Stimulated activated memory B cell treated with anti-CD40 and anti-IgM and Interleukin-4, amounts not matched to agents 10 μg/mL and 1 μg/mL and 100 μg/mL, for 72 hours (primary cell): ENCODE results near the gene AXIN1.
"Not testable (repeated sequence)": the region's sequence is repeated elsewhere in the genome, so short reads cannot be mapped to it uniquely, and the experiment has no call there.

Source experiments
- ATAC-seq: fragments of 150-1000 bp; cut with Tn5 transposase; 2 replicates; pipeline ENCODE4 v1.10.0; 2021
- H3K27ac Mint-ChIP-seq: one replicate; pipeline ENCODE4 v1.8.0; 2022; ENCODE audit warnings: mild to moderate bottlenecking, mixed read lengths
- H3K27me3 Mint-ChIP-seq: one replicate; pipeline ENCODE4 v1.8.0; 2022; ENCODE audit warnings: mixed read lengths
- H3K36me3 Mint-ChIP-seq: one replicate; pipeline ENCODE4 v1.8.0; 2022; ENCODE audit warnings: mixed read lengths
- H3K4me1 Mint-ChIP-seq: one replicate; pipeline ENCODE4 v1.8.0; 2022; ENCODE audit warnings: mixed read lengths
- H3K4me3 Mint-ChIP-seq: one replicate; pipeline ENCODE4 v1.8.0; 2022; ENCODE audit warnings: mild to moderate bottlenecking, moderate library complexity, mixed read lengths
- H3K9me3 Mint-ChIP-seq: one replicate; pipeline ENCODE4 v1.8.0; 2022; ENCODE audit warnings: mixed read lengths

The AXIN1 gene

GRCh38 chr16:387761-388666, 35.5 kb upstream of the AXIN1 start:
- not testable (repeated sequence) for H3K27ac Mint-ChIP-seq, H3K9me3 Mint-ChIP-seq, ATAC-seq, H3K36me3 Mint-ChIP-seq, H3K4me3 Mint-ChIP-seq, H3K27me3 Mint-ChIP-seq
- peaks cover 18% of the 10 kb centered on the region for H3K4me1 Mint-ChIP-seq

GRCh38 chr16:386641-387156, 34.2 kb upstream of the AXIN1 start:
- H3K4me1 Mint-ChIP-seq = peaks cover 23% of the 10 kb centered on the region
- H3K4me3 Mint-ChIP-seq = no peak overlapping the region
- no peaks in the 10 kb centered on the region for H3K27me3 Mint-ChIP-seq
- no peaks in the 10 kb centered on the region for H3K36me3 Mint-ChIP-seq
- H3K27ac Mint-ChIP-seq = peak overlapping the region; percentile 23
- no peak for ATAC-seq
- H3K9me3 Mint-ChIP-seq = no peaks in the 10 kb centered on the region

- Mint-ChIP-seq H3K27me3 (no peaks in the 10 kb centered on the region), H3K4me3 (peak overlapping the region; percentile 65), H3K27ac (peak overlapping the region; percentile 78), H3K36me3 (no peaks in the 10 kb centered on the region), H3K9me3 (no peaks in the 10 kb centered on the region), H3K4me1 (peaks cover 33% of the 10 kb centered on the region)
- peak; percentile 73 for ATAC-seq
These were observed 31.0 kb upstream of the AXIN1 start for GRCh38 chr16:383326-384051.

GRCh38 chr16:381789-382717, 29.5 kb upstream of the AXIN1 start, which contains the start of gene PGAP6:
Gene PGAP6 (minus strand): TSS chr16:381978. CDS start chr16:381821, 157 bp downstream.
- no peaks in the 10 kb centered on the region for H3K36me3 Mint-ChIP-seq
- peak within 1 kb of the TSS; percentile 78 for H3K27ac Mint-ChIP-seq
- no peaks in the 10 kb centered on the region for H3K9me3 Mint-ChIP-seq
- ATAC-seq = peak; percentile 82
- peaks cover 33% of the 10 kb centered on the region for H3K4me1 Mint-ChIP-seq
- H3K27me3 Mint-ChIP-seq = no peaks in the 10 kb centered on the region
- H3K4me3 Mint-ChIP-seq = peak within 1 kb of the TSS; percentile 75

GRCh38 chr16:381012-381788, 28.7 kb upstream of the AXIN1 start:
- Mint-ChIP-seq H3K36me3 (no peaks in the 10 kb centered on the region), H3K27ac (peak overlapping the region; percentile 32)
- ATAC-seq = peak; percentile 14

GRCh38 chr16:380762-381011, 28.2 kb upstream of the AXIN1 start:
- Mint-ChIP-seq H3K36me3 (no peaks in the 10 kb centered on the region), H3K9me3 (no peaks in the 10 kb centered on the region), H3K4me3 (peak overlapping the region; percentile 75), H3K4me1 (peaks cover 22% of the 10 kb centered on the region), H3K27ac (peak overlapping the region; percentile 32), H3K27me3 (no peaks in the 10 kb centered on the region)
- no peak for ATAC-seq

More at GRCh38 chr16:381012-381788, 28.7 kb upstream of the AXIN1 start:
- peak overlapping the region; percentile 75 for H3K4me3 Mint-ChIP-seq
- H3K4me1 Mint-ChIP-seq = peaks cover 26% of the 10 kb centered on the region
- no peaks in the 10 kb centered on the region for H3K9me3 Mint-ChIP-seq
- H3K27me3 Mint-ChIP-seq = no peaks in the 10 kb centered on the region

GRCh38 chr16:379961-380761, 27.6 kb upstream of the AXIN1 start:
- Mint-ChIP-seq H3K4me1 (peaks cover 22% of the 10 kb centered on the region), H3K9me3 (no peaks in the 10 kb centered on the region), H3K36me3 (no peaks in the 10 kb centered on the region), H3K4me3 (peak overlapping the region; percentile 58), H3K27ac (peak overlapping the region; percentile 32), H3K27me3 (no peaks in the 10 kb centered on the region)
- no peak for ATAC-seq

GRCh38 chr16:379183-379960, 26.8 kb upstream of the AXIN1 start:
- H3K27ac Mint-ChIP-seq = no peak overlapping the region
- no peaks in the 10 kb centered on the region for H3K27me3 Mint-ChIP-seq
- no peaks in the 10 kb centered on the region for H3K36me3 Mint-ChIP-seq
- H3K9me3 Mint-ChIP-seq = no peaks in the 10 kb centered on the region
- peaks cover 22% of the 10 kb centered on the region for H3K4me1 Mint-ChIP-seq
- ATAC-seq = no peak
- no peak overlapping the region for H3K4me3 Mint-ChIP-seq

GRCh38 chr16:378821-379182, 26.3 kb upstream of the AXIN1 start:
- Mint-ChIP-seq H3K36me3 (peaks cover 4% of the 10 kb centered on the region), H3K9me3 (no peaks in the 10 kb centered on the region), H3K4me3 (no peak overlapping the region), H3K4me1 (peaks cover 22% of the 10 kb centered on the region), H3K27ac (no peak overlapping the region), H3K27me3 (no peaks in the 10 kb centered on the region)
- ATAC-seq = no peak

GRCh38 chr16:378113-378820, 25.7 kb upstream of the AXIN1 start:
- H3K36me3 Mint-ChIP-seq, H3K27ac Mint-ChIP-seq, H3K9me3 Mint-ChIP-seq, H3K4me3 Mint-ChIP-seq, H3K27me3 Mint-ChIP-seq, ATAC-seq: not testable (repeated sequence)
- peaks cover 18% of the 10 kb centered on the region for H3K4me1 Mint-ChIP-seq

GRCh38 chr16:377419-377951, 25.0 kb upstream of the AXIN1 start:
- Mint-ChIP-seq H3K27ac (no peak overlapping the region), H3K36me3 (peaks cover 11% of the 10 kb centered on the region)
- ATAC-seq = no peak

GRCh38 chr16:376817-377418, 24.4 kb upstream of the AXIN1 start:
- no peaks in the 10 kb centered on the region for H3K27me3 Mint-ChIP-seq
- H3K36me3 Mint-ChIP-seq = peaks cover 17% of the 10 kb centered on the region
- ATAC-seq = no peak
- H3K27ac Mint-ChIP-seq = no peak overlapping the region
- no peaks in the 10 kb centered on the region for H3K9me3 Mint-ChIP-seq
- peaks cover 13% of the 10 kb centered on the region for H3K4me1 Mint-ChIP-seq
- no peak overlapping the region for H3K4me3 Mint-ChIP-seq

More at GRCh38 chr16:377419-377951, 25.0 kb upstream of the AXIN1 start:
- Mint-ChIP-seq H3K4me1 (peaks cover 10% of the 10 kb centered on the region), H3K9me3 (no peaks in the 10 kb centered on the region), H3K27me3 (no peaks in the 10 kb centered on the region), H3K4me3 (no peak overlapping the region)
